NCI-H1930 (cell line): ENCODE data around the gene ARHGEF37.

ENCODE experiments used
- DNase-seq, 2 experiments: peaks; one replicate each; lab custom pipeline; 2025; lab: John Stamatoyannopoulos, UW

Gene ARHGEF37

GRCh38 chr5:149600932-149601331 lies 19.6 kb downstream of the ARHGEF37 start:
- DNase-seq, result no peak

- no peak for DNase-seq
Observed at GRCh38 chr5:149603210-149603609, 21.9 kb downstream of the ARHGEF37 start.

DNA sequence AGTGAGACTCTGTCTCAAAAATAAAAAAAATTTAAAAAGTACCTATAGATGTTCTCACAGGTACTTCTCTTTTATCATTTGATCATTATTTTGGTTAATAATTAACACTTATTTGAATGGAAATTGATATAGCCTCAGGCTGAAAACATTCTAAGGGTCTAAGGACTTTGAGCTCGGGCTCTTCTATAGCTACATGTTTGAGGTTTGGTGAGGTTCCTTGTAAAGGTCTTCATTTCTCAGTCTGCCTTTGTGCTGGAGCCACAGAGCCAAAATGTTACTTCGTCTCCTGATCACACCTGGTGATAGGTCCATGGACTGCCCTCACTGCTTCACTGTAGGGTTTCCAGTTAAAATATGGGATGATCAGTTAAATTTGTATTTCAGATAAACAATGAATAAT lies 22.6 kb downstream of the ARHGEF37 start:
- DNase-seq, result no peak

DNA sequence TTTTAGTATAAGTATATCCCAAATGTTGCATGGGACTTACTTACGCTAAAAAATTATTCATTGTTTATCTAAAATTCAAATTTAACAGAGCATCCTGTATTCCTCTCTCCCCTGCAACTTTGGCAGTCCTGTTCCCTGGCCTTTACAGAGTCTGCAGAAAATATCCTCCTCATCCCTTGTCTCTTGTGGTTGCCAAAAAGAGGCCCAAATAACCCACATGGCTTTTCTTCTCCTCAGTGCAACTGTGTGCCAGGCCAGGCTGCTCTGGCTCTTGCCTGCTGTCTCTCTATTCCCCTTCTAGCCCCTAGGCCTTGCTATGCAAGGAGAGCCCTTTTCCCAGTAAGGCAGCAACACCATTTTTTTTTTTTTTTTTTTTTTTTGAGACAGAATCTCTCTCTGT lies 23.0 kb downstream of the ARHGEF37 start:
- no peak for DNase-seq

- no peak for DNase-seq
Observed at GRCh38 chr5:149605354-149605997, 24.2 kb downstream of the ARHGEF37 start.

DNA sequence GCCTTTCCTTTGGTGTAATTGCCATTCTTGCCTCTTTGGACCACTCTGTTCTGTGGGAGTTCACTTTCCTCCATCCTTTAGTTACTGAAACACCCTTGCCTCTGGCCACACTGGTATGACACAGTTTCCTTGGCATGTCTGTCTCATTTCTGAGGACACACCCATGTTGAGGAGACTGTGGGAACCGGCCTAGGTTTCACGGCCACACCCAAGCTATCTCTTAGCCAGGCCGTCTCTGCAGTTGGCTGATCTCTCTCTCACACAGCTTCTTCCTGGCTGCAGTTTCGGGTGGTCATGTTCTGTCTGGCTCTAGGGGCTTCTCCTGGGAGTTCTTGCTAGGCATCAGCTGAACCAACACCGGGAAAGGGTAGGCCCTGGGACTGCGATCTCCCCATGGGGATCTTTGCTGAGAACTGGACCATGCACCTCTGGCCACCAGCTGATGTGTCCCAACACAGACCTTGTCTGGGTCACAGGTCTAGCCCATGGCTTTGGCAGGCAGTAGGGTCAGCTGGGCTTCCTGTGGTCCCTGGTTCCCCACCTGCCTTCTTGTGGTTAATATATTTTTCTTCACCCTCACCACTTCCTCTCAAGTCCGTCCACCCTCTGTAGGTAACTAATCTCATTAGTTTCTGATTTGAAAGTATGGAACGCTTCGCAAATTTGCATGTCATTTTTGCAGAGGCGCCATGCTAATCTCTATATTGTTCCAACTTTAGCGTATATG lies 24.9 kb downstream of the ARHGEF37 start:
- no peak for DNase-seq

DNA sequence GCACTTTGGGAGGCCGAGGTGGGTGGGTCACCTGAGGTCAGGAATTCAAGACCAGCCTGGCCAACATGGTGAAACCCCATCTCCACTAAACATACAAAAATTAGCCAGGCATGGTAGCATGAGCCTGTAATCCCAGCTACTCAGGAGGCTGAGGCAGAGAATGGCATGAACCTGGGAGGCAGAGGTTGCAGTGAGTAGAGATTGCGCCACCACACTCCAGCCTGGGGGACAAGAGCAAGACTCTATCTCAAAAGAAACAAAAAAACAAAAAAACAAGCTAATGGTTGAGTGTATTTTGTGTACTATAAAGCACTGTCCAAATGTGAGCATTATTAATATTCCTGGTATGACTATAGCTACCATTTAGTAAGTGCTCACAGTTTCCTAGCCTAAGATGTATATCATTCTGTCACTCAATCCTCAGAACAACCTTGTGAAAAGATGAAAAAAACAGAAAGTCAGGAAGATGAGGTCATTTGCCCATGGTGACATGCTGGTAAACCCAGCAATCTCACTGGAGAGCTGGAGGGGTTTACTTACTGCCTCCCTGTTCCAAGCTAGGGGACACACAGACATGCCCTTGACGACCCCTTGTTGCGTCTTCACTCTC lies 27.7 kb downstream of the ARHGEF37 start:
- DNase-seq, result no peak

DNA sequence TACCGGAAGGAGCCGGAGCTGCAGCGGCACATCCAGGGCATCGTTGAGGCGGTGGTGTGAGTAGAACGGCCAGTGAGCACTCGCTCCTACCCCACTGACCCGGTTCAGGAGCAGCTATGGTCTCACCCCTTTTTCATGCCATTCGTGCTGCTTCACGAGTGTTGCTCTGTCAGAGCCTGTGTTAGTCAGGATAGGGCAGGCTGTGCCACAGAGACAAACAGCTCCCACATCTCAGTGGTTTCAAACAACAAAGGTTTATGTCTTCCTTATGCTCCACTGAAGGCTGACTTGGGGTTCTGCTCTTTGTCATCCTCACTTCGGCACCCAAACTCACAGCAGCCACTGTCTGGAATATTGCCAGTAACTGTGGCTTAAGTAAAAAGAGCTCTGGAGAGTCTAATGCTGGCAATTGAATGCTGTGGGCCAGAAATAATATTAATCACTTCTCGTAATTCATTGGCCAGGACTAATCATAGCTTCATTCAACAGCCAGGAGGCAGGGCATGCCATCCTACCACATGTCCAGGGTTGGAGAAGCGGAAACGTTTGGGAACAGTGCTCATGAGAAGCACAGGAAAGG lies 28.4 kb downstream of the ARHGEF37 start:
- DNase-seq, result no peak

DNA sequence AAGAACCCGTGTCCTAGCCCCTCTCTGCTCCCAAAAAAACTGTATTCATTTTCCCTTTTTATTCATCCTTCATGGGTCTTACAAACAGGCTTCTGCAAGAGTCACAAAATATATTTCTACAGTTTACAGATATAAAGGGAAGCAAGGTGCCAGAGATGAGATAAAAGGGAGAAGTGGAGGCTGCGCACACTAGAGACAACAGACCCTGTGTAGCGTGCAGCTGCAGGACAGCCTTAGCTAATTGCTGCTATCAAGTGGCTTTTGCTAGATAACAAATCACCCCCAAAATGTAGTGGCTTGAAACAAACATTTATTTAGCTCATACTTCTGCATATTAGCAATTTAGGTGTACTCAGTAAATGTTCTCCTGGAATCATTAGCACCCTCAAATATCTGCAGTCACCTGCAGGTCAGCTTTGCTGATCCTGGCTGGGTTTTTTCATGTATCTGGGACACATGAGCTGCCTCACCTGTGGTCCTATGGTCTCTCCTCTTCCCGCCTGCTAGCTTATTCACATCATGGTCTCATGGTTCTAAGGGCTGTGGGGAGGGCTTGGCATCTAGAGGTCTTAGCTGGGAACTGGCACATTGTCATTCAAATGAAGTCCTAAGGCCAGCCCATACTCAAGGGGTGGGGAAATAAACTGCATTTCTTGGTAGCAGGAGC lies 29.4 kb downstream of the ARHGEF37 start:
- no peak for DNase-seq

DNA sequence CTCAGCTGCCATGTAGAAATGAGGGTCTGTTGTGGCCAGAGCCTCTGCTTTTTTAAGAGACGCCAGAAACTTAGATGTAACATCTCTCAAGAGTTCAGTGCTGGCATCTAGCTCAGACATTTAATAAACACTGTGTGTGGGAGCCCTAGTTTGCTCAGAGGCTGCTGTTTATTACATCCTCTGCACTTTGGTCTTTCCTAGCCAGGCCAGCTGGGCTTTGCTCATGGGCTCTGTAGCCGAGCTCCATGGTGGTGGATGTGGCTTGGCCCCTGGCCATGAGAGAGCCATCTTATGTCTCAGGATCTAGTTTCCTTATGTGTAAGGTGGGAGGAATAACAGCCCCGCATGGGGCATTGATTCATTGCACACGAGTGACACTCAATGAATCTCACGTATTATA lies 30.0 kb downstream of the ARHGEF37 start:
- DNase-seq, result no peak

- DNase-seq, result no peak
Observed at GRCh38 chr5:149614034-149614907, 33.0 kb downstream of the ARHGEF37 start.

DNA sequence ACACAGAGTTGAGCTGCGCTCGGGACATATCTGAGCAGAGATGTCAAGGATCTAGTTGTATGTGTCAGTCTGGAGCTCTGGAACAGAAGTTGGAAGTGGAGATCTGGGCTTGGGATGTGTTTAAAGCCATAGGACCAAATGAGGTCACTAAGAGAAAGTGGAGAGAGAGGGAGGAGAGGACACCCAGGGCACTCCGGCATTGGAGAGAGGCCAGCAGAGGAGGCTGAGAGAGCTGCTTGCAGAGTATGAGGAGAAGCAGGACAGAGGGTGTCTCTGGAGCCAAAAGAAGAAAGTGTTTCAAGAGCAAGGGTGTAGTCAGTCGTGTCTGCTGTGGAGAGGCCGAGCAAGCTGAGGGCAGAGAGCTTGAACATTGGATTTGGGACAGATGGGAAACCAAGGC lies 34.7 kb downstream of the ARHGEF37 start:
- no peak for DNase-seq

DNA sequence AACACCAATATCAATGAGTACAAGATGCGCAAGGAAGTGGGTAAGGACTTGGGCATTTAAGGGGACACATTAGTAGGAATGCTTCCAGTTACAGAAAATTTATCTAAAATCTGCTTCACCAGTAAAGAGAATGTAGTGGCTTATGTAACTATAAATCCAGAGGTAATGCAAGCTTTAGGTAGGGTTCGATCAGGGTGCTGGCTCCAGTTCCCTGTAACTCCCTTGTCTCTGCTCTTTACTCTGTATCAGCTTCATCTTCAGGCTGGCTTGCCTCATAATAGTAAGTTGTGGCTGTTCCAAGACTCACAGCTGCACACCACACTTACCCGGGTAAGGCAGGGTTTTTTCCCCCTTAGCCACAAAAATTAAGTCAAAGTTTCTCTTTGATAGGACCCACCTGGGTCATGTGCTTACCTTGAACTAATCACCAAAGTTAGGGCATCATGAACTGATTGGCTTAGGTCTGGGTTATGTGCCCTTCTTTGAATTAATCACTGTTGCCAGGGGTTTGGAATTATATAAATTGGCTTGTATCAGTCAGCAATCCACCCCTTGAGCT lies 35.5 kb downstream of the ARHGEF37 start:
- no peak for DNase-seq

DNA sequence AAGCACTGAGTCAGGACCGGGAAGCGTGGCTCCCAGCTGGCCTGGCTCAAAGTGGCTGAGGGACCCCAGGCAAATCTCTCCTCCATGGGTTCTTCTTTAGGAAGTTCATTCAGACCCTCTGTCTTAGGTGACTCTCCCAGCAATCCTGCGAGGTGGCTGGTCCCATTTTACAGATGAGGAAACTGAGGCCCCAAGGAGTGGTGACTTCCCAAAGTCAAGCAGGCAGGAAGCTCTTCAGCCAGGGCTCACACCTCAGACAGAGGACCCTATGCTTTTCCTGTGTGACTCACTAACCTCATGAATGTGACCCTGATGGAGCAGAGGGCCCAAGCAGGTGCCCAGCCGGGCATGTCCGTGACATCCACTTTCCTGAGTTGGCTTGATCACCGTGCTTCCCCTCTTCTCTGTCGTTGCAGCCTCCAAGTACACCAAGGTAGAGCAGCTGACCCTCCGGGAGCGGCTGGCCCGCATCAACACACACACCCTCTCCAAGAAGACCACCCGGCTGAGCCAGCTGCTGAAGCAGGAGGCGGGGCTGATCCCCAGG lies 36.5 kb downstream of the ARHGEF37 start:
- DNase-seq, result no peak

GRCh38 chr5:149618581-149619248 lies 37.4 kb downstream of the ARHGEF37 start:
- peak in 1 of 2 experiments; percentile 3 for DNase-seq

DNA sequence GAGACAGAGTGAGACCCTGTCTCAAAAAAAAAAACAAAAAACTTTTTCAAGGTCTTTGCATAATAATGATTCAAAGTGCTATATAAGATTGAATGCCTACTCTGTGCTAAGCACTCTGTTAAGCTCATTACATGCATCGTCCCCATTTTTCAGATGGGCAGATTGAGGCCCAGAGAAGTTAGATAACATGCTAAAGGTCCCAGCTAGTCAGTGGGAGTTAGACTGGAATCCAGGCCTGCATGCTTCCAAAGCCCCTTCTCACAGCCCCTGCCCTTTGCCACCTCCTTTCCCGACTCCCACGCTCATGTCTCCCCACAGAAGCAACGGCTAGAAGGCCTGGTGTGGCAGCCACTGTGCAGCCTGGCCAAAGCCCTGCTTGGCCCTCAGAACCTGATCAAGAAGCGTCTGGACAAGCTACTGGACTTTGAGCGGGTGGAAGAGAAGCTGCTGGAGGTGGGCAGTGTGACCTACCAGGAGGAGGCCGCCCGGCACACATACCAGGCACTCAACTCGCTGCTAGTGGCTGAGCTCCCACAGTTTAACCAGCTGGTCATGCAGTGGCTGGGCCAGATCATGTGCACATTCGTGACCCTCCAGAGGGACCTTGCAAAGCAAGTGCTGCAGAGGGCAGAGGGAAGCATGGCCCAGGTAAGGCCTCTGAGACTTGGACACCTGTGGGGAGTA lies 40.3 kb downstream of the ARHGEF37 start:
- DNase-seq, result no peak

GRCh38 chr5:149622466-149622865 lies 41.2 kb downstream of the ARHGEF37 start:
- DNase-seq, result no peak

- no peak for DNase-seq
Observed at GRCh38 chr5:149623473-149623872, 42.2 kb downstream of the ARHGEF37 start.

DNA sequence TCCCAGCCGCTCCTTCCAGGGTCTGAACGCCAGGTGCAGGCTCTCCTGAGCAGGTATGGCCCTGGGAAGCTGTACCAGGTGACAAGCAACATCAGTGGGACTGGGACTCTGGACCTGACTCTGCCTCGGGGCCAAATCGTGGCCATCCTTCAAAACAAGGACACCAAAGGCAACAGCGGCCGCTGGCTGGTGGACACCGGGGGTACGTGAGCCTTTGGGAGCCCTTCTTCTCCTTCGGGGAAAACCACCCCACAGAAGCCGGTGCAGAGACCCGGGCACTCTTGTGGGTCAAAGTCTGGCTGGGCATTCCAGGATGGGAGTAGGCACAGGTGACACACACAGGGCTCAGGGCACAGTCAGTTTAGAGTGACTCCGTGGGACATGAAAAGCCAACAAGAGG lies 45.8 kb downstream of the ARHGEF37 start:
- no peak for DNase-seq

- no peak for DNase-seq
Observed at GRCh38 chr5:149628221-149628620, 46.9 kb downstream of the ARHGEF37 start.
